A172 (cell line): Measurements from ENCODE around the gene CDH13. TPM values are rescaled to one million over a fixed set of nuclear protein-coding genes. Genes with fewer than 3 reads are reported as not detected.

Experiments
- DNase-seq: peaks from one replicate; pipeline ENCODE4 v3.0.0-alpha.2; 2015; ENCODE audit warnings: low spot score
- total RNA-seq: library from RNA; depleted of rRNA; stranded (reverse); fragments of >200 nt; shearing (Covaris generic); gene quantifications from 2 replicates; pipeline ENCODE4 v1.2.3, GENCODE V29; 2014

The CDH13 gene
- total RNA-seq, 1 experiment from 2014 or later: 158 TPM

- no peak for DNase-seq
These were observed 777.5 kb downstream of the CDH13 start for GRCh38 chr16:83404261-83404660.

- DNase-seq: no peak
These were observed 781.2 kb downstream of the CDH13 start for GRCh38 chr16:83407928-83408327.

- DNase-seq: no peak
These were observed 782.6 kb downstream of the CDH13 start for GRCh38 chr16:83409347-83409746.

GRCh38 chr16:83418565-83418964, 791.8 kb downstream of the CDH13 start:
- no peak for DNase-seq

GRCh38 chr16:83420206-83420760, 793.5 kb downstream of the CDH13 start:
- DNase-seq: peak; percentile 22

GRCh38 chr16:83433201-83433600, 806.4 kb downstream of the CDH13 start:
- DNase-seq: peak; percentile 6

- no peak for DNase-seq
These were observed 810.3 kb downstream of the CDH13 start for GRCh38 chr16:83437036-83437435.

- DNase-seq: no peak
These were observed 811.6 kb downstream of the CDH13 start for GRCh38 chr16:83438326-83438725.

- no peak for DNase-seq
These were observed 812.6 kb downstream of the CDH13 start for GRCh38 chr16:83439412-83439811.

GRCh38 chr16:83441517-83441916, 814.7 kb downstream of the CDH13 start:
- peak; percentile 44 for DNase-seq

- DNase-seq: no peak
These were observed 817.2 kb downstream of the CDH13 start for GRCh38 chr16:83443972-83444371.

- no peak for DNase-seq
These were observed 820.8 kb downstream of the CDH13 start for GRCh38 chr16:83447560-83447959.

- no peak for DNase-seq
These were observed 823.1 kb downstream of the CDH13 start for GRCh38 chr16:83449861-83450260.

- no peak for DNase-seq
These were observed 827.2 kb downstream of the CDH13 start for GRCh38 chr16:83453977-83454376.

GRCh38 chr16:83455716-83456115, 828.9 kb downstream of the CDH13 start:
- DNase-seq: no peak

- no peak for DNase-seq
These were observed 830.2 kb downstream of the CDH13 start for GRCh38 chr16:83456934-83457333.

- peak; percentile 67 for DNase-seq
These were observed 831.8 kb downstream of the CDH13 start for GRCh38 chr16:83458612-83459011.

GRCh38 chr16:83464991-83465390, 838.2 kb downstream of the CDH13 start:
- DNase-seq: no peak

- peak; percentile 46 for DNase-seq
These were observed 843.6 kb downstream of the CDH13 start for GRCh38 chr16:83470416-83470815.

GRCh38 chr16:83472776-83473501, 846.2 kb downstream of the CDH13 start:
- DNase-seq: no peak

- DNase-seq: no peak
These were observed 847.3 kb downstream of the CDH13 start for GRCh38 chr16:83473926-83474650.

GRCh38 chr16:83475108-83475507, 848.3 kb downstream of the CDH13 start:
- no peak for DNase-seq

GRCh38 chr16:83481589-83481988, 854.8 kb downstream of the CDH13 start:
- DNase-seq: no peak
